Stimulated activated CD4-positive, alpha-beta T cell treated with anti-CD3 and anti-CD28 coated beads, Interleukin-12 subunit alpha, Interleukin-12 subunit beta, amount 100 ng/mL, for 4 hours (primary cell): ENCODE results near the gene SRGAP3.

ENCODE experiments used
- DNase-seq: peaks from one replicate; pipeline ENCODE4 v3.0.0-alpha.2; 2020

SRGAP3 gene

DNA sequence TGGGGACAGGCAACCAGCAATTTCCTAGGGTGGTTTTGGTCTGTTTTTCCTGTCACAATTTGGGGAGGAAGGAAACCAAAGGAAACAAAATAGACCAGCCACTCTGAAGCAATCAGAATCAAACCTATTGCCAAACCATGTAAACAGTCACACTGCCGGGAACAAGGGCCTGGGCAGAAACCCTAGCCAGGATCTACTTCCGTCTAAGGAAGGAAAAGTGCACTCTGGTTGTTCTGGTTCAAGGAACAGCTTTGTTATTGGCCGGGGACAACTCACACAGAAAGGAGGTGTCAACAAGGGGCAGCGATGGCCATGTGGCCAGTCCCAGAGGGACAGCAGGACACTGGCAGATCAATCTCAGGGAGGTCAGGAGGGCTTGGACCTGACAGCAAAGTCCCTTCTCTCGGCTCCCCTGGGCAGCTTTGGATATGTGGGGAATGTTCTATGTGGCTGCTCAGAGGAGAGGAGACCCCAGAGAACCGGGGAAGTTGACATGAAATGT lies 268.6 kb downstream of the SRGAP3 start:
- DNase-seq, result no peak

DNA sequence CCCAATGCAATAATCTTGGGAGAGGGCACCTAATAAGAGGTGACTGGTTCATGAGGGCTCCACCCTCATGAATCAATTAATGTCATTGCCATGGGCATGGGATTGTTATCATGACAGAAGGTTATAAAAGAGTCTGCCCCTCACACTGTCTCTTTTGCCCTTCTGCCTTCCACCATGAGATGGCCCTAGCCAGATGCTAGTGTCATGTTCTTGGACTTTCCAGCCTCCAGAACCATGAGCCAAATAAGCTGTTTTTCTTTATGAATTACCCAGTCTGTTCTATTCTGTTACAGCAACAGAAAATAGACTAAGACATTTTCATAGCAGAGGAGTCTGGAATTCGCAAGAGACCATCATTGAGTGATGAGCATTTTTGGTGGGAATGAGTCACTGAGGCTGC lies 270.2 kb downstream of the SRGAP3 start:
- DNase-seq, result no peak

DNA sequence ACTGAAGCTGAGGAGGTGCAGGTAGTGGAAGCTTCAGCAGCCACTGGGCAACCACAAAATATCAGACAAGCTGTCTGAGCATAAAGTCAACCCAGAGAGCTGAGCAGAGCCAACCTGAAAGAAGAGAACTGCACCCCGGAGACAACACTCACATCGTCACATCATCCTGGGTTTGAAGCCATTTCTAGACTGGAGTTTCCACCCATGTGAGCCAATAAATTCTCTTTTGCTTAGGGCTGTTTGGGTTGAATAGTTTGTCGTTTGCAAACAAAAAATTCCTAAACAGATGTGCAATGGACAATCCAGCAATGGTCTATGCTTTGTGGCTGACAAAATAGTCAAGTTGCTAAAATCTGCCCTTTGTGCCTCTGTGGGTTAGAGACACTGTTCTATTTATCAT lies 270.9 kb downstream of the SRGAP3 start:
- no peak for DNase-seq

DNA sequence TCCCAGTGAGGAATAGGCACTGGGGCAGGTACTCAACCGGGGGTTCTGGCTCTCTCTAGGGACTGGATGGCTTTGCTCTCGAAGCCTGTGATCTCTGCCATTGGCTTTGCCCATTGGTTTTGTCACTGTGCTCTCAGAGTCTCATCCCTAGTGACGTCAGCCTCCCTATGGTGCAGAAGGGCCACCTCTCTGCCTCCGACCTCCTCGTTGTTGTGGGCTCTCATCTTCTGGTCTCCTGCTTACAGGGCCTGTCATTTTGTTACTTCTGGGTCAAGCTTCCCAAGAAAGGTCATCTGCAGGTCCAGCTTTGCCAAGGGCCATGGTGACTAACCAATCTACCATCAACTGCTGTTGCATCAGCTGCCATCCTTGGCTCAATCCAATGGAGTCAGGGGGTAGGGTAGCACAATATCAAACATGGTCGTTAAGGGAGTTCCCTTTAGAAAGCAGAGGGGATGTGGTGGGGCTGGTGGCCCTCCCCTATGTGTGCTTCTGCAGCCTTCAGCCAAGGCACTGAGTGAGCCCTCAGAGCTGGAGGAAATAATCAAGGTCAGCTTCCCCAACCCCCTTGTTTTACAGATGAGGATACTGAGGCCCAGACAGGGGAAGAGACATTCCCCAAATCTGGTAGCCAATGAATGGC lies 272.8 kb downstream of the SRGAP3 start:
- DNase-seq, result no peak

DNA sequence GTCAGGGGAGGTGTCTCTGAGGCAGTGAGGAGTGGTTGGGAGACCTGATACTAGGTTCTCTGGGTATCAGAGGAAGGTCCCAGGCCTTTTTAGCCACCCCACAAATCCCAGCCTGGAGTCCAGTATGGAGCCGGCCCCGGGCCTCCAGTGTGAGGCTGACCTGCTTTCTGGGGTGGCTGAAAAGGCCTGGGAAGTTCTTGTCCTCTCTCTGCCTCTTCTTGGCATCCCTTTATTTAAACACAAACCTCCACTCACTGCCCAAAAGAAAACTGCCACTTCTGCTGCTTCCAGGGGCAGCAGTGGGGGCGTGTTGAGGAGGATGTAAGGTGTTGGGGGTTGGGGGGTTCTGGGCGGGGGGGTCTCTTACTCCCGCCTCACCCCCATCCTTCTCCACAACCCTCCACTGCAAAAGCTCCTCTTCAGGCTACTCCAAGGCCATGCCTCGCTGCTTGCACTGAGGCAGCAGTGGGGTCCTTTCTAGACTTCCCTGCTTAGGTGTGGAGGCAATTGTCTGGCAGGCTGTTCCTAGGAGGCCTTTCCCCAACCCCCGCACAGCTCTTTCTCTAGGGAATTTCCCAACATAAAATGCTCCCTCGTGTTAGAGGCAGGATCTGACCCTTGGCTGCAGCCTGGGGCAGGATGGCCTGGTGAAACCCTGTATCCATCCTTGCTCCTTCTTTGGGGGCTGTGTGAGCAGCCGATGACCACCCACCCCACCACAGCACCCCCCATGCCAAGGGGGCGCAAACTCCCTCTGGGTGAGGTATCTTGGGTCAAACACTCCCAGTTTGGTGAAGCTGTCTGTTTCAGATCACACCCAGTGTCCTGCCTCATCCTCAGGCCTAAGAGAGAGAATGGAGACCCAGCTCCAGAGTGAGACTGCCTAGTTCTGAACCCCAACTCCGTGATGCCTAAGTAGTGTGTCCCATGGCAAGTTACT lies 274.1 kb downstream of the SRGAP3 start:
- DNase-seq, result no peak

DNA sequence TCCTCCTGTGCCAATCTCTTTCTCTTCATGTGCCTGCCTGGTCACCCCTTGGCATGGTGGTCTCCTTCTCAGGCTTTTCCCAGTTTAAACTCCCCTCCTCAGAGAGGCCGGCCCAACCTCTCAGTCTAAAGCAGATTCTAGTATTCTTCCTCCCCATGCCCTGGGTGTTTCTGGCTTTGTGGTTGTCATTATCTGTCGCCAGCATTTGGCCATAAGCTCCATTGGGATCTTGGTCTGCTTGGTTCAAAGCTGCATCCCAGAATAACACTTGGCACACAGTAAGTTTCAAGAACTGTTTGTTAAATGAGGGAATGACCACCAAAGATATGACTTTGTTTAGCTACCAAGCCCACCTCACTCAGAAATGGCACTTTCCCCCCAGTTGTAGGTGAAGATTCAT lies 275.0 kb downstream of the SRGAP3 start:
- DNase-seq, result no peak

DNA sequence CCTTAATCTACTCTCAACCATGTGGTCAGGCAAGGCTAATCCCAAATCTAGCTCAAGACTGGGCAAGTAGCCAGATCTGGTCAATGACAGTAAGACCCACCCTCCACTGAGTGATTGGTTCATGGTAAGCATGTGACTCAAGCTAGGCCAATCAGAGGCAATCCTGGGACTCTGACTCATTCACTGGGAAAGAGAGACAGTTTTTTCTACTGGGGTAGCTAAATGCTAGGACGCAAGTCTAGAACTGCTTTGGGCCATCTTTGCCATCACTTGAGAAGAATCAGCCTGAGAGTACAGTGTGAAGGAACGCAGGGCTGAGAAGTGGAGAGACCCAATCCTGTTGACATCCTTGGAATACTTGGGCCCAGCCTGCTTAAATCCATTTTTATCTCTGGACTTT lies 276.8 kb downstream of the SRGAP3 start:
- no peak for DNase-seq

DNA sequence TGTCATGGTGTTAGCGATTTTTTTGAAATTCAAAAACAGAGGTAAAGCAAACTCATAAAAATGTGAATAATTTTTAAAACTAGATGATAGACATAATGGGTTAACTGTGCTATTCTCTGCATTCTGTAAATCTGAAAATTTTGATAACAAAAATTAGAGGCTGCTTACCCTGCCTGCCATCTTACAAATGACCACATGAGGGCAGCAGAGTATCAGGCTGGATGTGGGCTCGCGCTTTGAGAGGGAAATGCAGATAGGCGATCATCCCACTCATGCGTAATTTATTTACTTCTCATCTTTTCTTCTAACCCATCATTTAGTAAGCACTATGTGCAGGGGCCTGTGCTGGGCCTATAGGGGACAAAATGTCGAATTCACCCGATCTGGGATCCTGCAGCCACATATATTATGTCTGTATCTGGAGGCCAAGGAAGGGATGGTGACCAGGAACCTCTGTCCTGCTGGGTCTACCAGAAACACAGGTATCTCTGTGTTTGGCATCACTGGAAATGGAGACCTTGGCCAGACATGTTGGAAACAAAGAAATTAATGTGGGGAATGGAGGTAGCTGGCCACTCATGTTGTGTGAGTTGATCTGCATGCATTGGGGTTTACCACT lies 278.4 kb downstream of the SRGAP3 start:
- DNase-seq, result peak; percentile 65

DNA sequence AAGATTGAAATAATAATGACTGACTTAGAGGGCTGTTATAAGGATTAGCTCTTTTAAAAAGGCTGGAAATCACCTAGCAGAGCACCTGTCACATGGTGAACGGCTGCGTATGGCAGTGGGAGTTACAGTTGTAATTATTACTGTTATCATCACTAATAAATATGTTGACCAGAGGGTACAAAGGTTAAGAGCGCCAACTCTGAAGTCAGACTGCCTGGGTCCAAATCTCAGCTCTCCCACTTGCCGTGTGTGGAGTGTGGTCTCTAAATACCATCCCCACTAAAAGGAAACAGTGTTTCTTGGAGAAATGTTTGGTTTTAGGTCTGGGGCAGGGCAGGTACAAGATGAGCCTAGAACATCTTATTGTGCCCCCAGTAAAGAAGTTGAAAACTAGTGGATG lies 280.2 kb downstream of the SRGAP3 start:
- no peak for DNase-seq

DNA sequence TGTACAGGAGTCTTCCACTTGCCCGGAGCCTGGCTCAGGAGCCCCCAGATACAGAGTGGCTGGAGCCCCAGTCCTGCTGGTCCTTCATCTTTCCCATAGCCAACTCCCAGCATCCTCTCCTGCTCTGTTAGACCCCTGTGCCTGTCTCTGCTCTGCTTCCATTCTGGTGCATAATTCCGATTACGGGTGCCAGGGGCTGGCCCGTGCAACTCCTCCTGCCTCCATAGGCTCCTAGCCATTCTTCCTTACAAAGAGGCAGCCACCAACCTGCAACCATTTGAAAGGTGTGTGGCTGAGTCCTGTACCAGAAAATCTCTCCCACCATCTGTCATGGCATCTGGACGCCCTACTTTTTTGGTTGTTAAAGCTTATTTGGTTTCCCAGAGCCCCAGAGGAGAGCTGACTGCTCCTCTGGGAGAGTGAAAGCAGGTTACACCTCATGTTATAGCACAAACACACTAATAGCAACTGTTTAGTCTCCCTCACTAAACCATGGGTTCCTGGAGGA lies 281.0 kb downstream of the SRGAP3 start:
- DNase-seq, result no peak

DNA sequence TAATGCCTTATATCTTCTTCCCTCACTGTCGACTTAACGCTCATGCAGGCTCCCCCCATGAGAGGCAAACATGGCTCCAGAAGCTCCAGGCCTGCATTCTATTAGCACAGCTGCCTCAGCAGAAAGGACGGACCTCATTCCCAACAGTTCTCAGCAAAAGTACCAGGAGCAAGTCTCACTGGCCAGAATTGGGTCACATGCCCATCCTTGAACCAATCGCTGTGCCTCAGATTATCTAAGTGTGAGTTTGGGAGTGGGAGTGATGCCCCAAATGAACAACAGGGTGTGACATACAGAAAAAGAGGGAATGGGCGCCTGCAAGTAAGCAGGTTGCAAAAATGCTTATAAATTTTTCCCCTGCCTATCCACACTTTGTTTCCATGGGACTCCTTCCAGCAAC lies 281.9 kb downstream of the SRGAP3 start:
- DNase-seq, result no peak

DNA sequence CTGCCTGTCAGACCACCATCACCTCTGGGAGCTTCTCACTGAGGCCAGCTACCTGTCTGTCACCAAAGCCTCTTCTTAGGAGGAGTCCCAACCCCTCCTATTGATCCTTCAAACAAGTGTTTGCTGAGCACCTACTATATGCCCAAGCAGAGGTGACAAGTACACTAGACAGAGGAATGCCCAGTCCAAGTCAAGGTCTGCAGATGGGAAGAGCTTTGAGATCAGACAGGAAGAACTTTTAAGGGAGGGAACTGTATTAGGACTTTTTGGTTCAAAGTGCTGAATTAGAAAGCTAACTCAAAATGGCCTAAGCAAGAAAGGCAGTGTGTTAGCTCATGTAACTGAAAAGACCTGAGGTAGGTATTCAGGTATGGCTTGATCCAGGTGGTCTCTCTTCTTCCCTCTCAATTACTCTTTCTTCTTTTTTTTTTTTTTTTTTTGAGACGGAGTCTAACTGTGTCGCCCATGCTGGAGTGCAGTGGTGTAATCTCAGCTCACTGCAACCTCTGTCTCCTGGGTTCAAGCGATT lies 282.6 kb downstream of the SRGAP3 start:
- no peak for DNase-seq

DNA sequence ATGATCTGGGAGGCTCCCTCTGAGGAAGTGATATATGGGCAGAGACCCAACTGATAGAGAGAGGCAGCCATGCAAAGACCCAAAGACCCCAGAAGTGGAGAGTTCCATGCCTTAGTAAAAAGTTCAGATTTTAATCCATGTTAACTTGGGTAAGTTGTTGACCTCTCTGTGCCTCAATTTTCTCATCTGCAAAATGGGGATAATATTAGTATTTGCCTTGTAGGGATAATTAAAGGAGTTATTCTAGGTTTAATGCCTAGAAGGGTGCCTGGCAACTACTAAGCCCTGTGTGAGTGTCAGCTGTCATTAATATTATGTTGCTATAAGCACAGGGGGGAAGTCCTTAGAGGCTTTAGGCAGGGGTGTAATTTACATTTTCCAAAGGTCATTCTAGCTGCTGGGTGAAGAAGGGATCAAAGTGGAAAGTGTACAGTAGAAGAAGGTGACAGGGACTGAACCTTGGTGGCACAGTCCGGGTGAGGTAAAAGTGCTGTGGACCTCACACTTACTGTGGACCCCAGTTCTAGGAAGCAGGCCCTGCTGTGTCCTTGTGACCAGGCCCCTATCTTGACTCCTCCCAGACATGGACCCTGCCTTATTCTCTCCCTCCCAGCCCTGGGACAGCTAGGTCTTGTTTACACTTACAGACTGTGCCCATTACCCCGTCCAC lies 283.2 kb downstream of the SRGAP3 start:
- DNase-seq, result no peak

DNA sequence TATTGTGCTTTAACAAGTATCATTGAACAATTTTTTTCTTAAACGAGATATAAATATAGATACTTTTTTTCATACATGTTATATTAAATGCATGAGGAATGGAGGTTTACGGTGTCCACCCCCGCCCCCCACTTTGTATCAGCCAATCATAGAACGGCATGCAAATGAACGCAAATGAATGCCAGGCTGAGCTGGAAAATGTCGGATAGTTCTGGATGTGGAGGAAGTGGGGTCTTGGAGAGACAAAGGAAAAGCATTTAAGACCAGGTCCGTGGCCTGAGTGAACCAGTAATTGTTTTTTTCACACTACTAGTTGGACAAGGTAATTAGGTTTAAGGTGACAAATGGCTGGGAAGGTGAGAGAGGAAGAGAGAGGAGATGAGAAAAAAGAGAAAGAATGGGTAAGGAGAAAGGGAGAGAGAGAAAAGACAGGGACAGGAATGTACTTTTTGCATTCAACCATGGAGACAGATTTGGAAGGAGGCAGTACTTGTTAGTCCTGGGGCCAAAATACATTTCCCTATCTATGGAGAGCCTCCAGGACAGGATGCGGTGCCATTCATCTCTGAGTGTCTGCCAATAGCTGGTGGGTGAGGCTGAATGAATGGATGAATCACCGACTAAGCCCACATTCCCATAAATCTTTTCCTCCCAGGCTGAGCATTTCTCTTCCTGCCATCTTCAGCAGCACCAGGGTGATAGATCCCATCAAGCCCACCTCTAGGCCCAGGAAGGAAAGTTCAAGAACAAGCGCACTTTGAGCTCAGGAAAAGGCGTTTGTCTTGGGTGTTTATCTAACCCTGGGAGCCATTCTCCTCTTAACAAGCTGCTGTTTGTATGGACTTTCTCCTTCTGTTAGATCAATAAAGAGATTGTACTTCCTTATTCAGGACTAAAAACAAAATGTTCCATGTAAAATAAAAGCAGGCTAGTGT lies 284.7 kb downstream of the SRGAP3 start:
- DNase-seq, result no peak

DNA sequence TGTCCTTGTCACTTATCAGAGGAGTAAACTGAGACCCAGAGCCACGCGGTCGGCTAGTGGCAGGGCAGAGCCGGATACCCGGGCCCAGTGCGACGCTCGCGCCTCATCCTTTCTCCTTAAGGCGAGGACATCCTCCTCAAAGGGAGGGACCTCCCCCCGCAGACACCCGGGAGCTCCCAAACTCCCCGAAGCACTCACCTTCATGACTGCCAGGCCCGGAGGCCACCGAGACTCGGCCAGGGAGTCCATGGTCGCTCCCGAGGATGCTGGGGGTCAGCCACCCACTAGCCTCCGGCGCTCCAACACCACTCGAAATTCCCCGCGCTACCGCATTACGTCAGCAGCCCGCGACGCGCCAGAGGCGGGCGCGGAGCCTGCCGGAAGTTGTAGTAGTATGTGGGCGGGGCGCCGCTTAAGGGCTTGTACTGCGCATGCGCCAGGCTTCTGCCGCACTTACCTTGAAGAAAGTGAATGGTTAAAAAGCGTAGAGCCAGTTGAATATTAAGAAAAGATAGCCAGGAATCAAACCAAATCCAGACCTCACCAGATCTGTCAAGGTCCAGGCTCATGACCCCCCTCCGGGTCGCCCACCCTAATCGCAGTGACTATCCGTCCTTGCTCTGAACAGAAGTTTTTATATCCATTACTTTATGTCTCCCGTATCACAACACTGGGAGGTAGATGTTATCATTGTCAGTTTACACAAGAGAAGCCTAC lies 286.2 kb downstream of the SRGAP3 start, which contains the start of gene RAD18:
Gene RAD18 (minus strand): TSS at position 336 of the 717 bp plus-strand sequence. CDS start 87 bp downstream, at position 249.
- DNase-seq, result peak; percentile 88

DNA sequence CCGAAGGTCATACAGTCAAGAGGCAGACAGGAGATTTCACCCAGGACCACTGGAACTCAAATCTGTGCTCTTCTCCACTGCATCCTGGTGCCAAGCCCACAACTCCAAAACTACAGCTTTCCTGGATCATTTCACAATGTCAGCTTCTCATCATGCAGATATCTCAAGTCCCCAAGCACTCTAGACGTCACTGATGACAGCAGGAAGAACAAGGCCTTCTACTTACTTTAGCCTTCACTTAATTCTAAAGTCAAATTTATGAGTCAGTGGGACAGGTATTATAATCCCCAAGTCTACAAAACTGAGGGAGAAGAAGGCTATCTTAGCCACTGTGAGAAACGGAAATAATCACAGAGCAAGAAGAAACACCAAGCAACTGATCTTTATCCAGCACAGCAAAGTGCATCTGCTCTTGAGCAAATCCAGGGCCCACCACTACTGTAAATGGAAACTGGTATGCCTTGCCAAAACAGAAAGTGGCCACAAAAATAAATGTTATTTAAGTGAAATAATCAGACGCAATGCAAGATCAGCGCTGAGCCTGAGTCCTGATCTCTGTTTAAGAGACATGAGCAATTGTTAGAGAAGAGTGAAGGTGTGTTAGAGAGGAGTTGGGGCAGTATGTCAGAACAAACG lies 287.1 kb downstream of the SRGAP3 start:
- DNase-seq, result no peak

DNA sequence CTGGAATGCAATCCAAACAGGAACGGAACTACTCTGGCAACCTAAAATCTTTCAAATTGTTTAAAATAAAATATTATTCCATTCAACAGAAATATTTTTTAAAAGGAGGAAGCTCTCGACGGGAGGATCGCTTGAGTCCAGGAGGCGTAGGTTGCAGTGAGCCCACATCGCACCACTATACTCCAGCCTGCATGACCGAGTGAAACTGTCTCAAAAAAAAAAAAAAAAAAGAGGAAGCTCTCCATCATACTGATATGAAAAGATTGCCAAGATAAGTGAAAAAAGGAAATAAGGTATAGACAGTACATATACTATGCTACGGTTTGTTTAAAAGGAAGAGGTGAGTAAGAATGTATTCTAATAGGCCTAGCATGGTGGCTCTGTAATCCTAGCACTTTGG lies 289.8 kb downstream of the SRGAP3 start:
- no peak for DNase-seq

DNA sequence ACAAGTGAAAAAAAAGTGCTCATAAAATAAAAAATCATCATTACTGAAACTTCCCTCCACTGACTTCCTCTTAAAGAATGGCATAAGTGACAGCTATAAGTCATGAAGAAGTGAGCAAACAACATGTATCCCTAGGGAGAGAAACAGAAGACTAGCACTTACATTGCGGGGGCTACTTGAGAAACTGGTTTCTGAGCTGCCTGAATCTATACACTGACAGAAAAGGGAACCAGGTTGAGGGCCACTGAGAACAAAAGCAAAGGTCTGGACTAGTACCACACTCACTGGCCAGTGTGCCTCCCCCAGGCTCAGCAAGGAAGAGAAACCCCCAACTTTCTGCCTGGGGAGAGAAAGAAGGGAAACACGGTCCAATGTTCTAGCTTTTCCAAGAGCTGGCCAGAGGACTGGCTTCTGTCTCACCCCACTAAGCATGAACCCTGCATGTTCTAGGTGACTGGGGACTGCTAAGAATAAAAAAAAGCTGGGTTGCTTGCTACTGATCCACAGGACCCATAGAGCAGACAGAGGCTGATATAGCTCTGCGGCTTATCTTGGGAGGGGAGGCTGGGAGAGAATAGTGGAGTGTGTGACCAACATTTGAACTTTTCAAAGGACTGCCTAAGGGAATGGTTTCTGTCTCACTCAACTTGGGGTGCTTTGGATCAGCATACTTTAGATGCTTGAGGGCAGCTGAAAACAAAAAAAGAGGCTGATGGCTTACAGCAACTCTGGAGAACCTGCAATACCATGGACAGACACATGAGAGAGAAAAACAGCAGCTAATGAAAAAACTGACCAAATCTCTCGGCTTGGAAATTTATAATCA lies 294.3 kb downstream of the SRGAP3 start:
- no peak for DNase-seq

DNA sequence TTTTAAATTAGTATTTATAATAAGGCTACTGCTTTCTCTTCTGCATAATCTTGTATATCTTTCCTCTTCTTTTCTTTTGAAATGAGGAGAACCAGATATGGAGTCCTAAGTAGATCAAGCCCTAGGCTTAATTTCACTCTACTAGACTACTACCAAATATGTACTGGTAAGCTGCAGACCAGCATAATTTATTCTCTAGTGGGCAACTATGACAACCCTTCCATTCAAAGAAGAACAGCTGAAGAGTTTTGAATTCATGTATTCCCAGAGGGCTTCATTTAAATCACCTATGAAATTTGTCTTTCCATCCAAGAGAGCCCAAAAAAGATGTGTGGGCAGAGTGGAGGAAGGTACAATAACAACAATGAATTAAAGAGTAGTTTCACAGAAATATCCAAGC lies 296.1 kb downstream of the SRGAP3 start:
- DNase-seq, result no peak
